ENCODE measurements around the gene TBC1D14.
A peak's percentile ranks its signal among the peaks of the same experiment; 100 is the strongest.
"Not testable (repeated sequence)": the region's sequence is repeated elsewhere in the genome, so short reads cannot be mapped to it uniquely, and the experiment has no call there.

Gene TBC1D14

DNA sequence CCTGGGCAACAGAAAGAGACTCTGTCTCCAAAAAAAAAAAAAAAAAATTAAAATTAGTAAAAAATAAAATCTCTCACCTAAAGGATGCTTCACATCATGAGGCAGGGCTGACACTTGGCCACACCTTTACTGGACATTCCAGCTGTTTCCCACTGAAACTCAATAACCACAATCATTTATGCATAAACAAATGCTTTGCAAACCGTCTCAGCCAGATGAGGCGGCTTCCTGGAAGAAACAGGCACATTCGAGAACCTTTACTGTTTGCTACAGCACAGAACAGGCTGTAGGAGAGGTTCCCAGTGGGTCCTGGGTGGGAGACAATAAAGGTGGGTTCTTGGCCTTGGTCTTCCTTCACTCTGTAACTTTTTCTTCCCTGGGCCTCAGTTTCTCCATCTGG, 10.9 kb upstream of the TBC1D14 start:
- Histone ChIP-seq H3K27me3 (replicated peaks; ENCODE audit: control insufficient read depth, insufficient read depth, low read length, poor library complexity, severe bottlenecking) (no peaks in the 10 kb centered on the region), H3K4me1 (ENCODE audit: control insufficient read depth, insufficient read depth, low read length, poor library complexity, severe bottlenecking) (peaks cover 12% of the 10 kb centered on the region), H3K4me3 (ENCODE audit: insufficient read depth, low read depth, low read length, poor library complexity, severe bottlenecking) (no peak overlapping the region), H3K36me3 (ENCODE audit: control insufficient read depth, insufficient read depth, low read length) (no peaks in the 10 kb centered on the region), H3K9me3 (ENCODE audit: control insufficient read depth, low read length) (no peaks in the 10 kb centered on the region), H3K27ac (ENCODE audit: insufficient read depth, low read length, poor library complexity, severe bottlenecking) (peak overlapping the region; percentile 57)
- DNase-seq, result no peak

DNA sequence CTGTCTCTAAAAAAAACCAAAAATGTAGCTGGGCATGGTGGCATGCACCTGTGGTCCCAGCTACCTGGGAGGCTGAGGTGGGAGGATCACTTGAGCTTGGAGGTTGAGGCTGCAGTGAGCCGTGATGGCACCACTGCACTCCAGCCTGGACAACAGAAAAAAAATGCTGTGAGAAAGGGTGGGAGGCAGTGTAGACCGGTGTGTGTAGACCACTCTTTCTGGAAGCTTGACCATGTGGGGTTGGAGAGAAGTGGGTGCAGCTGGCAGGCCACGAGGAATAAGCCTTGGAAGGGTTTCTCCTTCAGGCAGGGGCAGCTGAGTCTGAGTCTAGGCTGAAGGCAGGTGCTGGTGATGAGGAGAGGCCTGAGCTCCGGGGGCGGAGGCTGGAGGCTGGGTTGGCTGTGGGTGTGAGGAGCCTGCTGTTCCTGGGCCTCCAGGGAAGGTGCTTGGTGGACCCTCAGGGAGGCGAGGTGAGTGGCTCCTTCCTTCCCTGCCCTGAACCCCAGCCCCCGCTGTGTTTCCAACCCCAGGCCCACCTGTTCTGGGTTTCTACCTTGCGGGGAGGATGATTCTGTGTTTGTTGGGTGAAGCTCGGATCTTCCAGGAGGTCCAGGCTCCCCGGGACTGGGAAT, 9.3 kb upstream of the TBC1D14 start:
- Histone ChIP-seq H3K9me3 (ENCODE audit: control insufficient read depth, low read length) (no peaks in the 10 kb centered on the region), H3K36me3 (ENCODE audit: control insufficient read depth, insufficient read depth, low read length) (no peaks in the 10 kb centered on the region), H3K4me3 (ENCODE audit: insufficient read depth, low read depth, low read length, poor library complexity, severe bottlenecking) (no peak overlapping the region), H3K27ac (ENCODE audit: insufficient read depth, low read length, poor library complexity, severe bottlenecking) (no peak overlapping the region), H3K27me3 (replicated peaks; ENCODE audit: control insufficient read depth, insufficient read depth, low read length, poor library complexity, severe bottlenecking) (no peaks in the 10 kb centered on the region), H3K4me1 (ENCODE audit: control insufficient read depth, insufficient read depth, low read length, poor library complexity, severe bottlenecking) (peaks cover 12% of the 10 kb centered on the region)
- no peak for DNase-seq

DNA sequence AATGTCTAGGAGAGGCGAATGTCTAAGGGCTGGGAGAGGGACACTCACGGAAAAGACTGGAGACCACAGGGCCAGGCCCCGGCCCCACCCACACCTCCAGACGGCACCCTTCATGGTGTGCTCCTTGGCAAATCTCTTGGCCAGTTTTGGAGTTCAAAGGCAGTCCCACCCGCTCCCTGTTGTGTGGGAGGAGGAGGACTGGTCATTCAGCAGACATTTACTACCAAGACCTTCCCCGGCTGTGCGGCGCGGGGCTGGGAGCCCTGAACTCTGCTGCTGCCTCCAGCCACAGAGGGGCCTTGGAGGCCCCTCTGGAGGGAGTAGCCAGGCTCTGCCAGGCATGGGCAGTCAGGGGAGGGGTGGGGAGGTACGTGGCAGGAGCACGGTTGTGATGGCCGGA, 8.7 kb upstream of the TBC1D14 start:
- no peaks in the 10 kb centered on the region for H3K9me3 ChIP-seq (ENCODE audit: control insufficient read depth, low read length)
- H3K27me3 ChIP-seq (replicated peaks; ENCODE audit: control insufficient read depth, insufficient read depth, low read length, poor library complexity, severe bottlenecking), result no peaks in the 10 kb centered on the region
- H3K4me3 ChIP-seq (ENCODE audit: insufficient read depth, low read depth, low read length, poor library complexity, severe bottlenecking), result no peak overlapping the region
- no peaks in the 10 kb centered on the region for H3K36me3 ChIP-seq (ENCODE audit: control insufficient read depth, insufficient read depth, low read length)
- no peak overlapping the region for H3K27ac ChIP-seq (ENCODE audit: insufficient read depth, low read length, poor library complexity, severe bottlenecking)
- no peak for DNase-seq
- peaks cover 12% of the 10 kb centered on the region for H3K4me1 ChIP-seq (ENCODE audit: control insufficient read depth, insufficient read depth, low read length, poor library complexity, severe bottlenecking)

DNA sequence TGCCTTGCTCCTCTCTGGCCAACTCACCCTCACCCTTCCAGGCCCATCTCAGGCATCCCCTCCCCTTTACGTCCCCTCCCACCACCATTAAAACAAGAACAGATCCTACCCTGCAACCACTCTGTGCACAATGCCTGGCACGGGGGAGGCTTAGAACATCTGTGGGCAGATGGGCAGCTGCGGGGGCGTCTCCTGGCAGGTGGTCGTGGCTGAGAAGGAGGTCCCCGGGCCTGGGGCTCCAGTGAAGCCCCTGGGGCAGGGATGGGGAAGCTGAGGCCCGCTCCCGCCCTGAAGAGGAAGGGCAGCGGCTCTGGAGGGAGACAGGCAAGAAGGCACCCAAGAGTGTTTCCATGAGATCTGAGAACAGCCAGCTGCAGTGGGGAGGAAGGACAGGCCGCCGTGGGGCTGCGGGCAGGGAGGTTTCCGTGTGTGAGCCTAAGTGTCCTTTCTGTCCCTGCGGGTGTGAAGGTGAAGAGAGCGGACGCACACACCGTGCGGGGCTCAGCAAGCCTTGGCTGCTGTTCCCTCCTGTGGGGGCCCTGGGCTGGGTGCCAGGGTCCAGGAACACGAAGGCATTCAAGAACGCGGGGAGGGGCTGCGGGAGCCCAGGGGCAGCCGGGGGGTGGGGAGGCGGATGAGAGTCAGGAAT, 7.8 kb upstream of the TBC1D14 start:
- H3K27me3 ChIP-seq (replicated peaks; ENCODE audit: control insufficient read depth, insufficient read depth, low read length, poor library complexity, severe bottlenecking), result no peaks in the 10 kb centered on the region
- no peaks in the 10 kb centered on the region for H3K9me3 ChIP-seq (ENCODE audit: control insufficient read depth, low read length)
- H3K27ac ChIP-seq (ENCODE audit: insufficient read depth, low read length, poor library complexity, severe bottlenecking), result no peak overlapping the region
- no peak for DNase-seq
- no peak overlapping the region for H3K4me3 ChIP-seq (ENCODE audit: insufficient read depth, low read depth, low read length, poor library complexity, severe bottlenecking)
- peaks cover 12% of the 10 kb centered on the region for H3K4me1 ChIP-seq (ENCODE audit: control insufficient read depth, insufficient read depth, low read length, poor library complexity, severe bottlenecking)
- no peaks in the 10 kb centered on the region for H3K36me3 ChIP-seq (ENCODE audit: control insufficient read depth, insufficient read depth, low read length)

DNA sequence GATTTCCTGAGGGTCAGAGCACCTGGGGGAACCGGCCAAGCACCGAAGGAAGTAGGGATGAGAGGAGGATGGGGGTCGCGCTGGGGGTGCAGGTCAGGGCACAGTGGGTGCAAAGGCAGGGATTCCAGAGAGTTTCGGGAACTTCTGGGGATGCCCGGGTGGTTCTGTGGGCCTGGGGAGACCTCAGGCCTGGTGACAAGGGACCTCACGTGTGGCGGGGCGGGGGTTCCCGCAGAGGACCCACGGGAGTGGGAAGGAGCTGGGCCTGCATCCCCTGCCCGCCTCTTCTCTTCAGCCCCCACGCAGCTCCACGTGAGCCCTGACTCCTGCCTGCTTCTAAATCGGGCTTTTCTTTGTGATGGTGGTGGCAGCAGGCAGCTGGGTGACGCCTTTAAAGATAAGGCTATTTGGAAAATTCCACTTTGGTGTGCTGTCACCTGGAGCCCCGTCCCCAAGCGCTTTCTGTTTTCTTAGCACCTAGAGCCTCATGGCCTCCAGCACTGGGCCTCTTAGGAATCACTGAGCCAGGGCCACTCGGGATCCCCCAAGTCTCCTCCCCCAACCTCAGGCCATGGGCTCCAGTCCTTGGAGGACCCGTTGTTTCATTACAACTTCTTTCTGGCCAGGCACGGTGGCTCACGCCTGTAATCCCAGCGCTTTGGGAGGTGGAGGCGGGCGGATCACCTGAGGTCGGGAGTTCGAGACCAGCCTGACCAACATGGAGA, 7.1 kb upstream of the TBC1D14 start:
- Histone ChIP-seq H3K27me3 (replicated peaks; ENCODE audit: control insufficient read depth, insufficient read depth, low read length, poor library complexity, severe bottlenecking) (no peaks in the 10 kb centered on the region), H3K27ac (ENCODE audit: insufficient read depth, low read length, poor library complexity, severe bottlenecking) (no peak overlapping the region), H3K4me1 (ENCODE audit: control insufficient read depth, insufficient read depth, low read length, poor library complexity, severe bottlenecking) (peaks cover 12% of the 10 kb centered on the region), H3K9me3 (ENCODE audit: control insufficient read depth, low read length) (no peaks in the 10 kb centered on the region), H3K4me3 (ENCODE audit: insufficient read depth, low read depth, low read length, poor library complexity, severe bottlenecking) (no peak overlapping the region), H3K36me3 (ENCODE audit: control insufficient read depth, insufficient read depth, low read length) (no peaks in the 10 kb centered on the region)
- DNase-seq, result no peak

DNA sequence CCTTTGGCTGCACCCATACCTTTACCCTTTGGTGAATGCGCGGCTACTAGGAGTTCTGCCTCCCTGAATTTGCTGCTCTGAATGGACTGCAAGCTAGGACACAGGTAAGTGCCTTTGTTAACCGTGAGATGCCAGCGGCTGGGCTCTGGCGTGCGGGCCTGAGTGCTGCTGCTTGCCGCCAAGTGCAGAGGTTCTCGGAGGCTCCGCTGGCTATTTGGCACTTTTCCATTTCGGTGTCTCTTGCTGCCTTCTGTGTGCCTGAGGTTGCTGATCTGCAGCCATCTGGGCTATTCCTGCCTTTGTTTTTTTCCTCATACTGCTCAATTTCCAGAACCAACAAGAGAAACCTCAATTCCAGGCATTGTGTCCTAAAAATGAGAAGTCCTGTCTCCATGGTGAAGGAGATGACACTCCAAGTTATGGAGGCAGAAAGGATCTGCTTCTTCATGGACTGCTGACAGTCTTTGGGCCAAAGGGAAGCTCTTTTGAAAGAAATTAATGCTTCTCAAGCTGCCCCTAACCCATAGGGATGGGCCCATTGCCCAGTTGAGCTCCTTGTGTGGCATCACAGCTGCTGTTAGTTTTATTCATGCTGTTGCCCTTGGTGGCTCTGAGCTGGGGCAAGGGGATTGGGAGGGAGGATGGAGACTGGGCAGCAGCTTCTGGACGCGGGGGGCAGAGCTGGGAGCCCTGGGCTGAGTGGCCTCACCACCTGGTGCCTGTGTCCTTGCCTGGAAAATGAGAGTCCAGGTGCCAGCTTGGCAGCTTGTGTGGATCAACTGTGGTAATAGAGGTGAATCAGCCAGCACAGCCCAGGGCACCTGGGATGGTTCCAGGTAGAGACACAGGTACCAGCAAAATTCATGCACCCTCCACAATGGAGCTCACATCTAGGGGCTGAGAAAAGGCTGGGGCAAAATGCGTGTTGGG, 3.8 kb upstream of the TBC1D14 start:
- DNase-seq, result no peak
- no peaks in the 10 kb centered on the region for H3K27me3 ChIP-seq (replicated peaks; ENCODE audit: control insufficient read depth, insufficient read depth, low read length, poor library complexity, severe bottlenecking)
- no peaks in the 10 kb centered on the region for H3K9me3 ChIP-seq (ENCODE audit: control insufficient read depth, low read length)
- peaks cover 14% of the 10 kb centered on the region for H3K4me1 ChIP-seq (ENCODE audit: control insufficient read depth, insufficient read depth, low read length, poor library complexity, severe bottlenecking)
- no peak overlapping the region for H3K4me3 ChIP-seq (ENCODE audit: insufficient read depth, low read depth, low read length, poor library complexity, severe bottlenecking)
- H3K36me3 ChIP-seq (ENCODE audit: control insufficient read depth, insufficient read depth, low read length), result no peaks in the 10 kb centered on the region
- H3K27ac ChIP-seq (ENCODE audit: insufficient read depth, low read length, poor library complexity, severe bottlenecking), result no peak overlapping the region

DNA sequence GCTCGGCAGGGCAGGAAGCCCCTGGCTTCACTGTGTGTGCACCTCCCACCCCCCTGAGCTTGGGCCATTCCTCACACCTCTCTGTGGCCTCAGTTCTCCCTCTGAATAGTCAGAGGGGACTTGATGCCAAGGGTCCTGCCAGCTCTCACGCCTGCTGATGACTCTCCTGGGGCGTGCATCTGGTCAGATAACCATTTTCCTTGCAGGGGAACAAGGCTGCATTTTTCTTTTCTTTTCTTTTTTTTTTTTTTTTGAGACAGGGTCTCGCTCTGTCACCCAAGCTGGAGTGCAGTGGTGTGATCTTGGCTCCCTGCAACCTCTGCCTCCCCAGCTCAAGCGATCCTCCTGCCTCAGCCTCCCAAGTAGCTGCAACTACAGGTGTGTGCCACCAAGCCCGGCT, 3.1 kb upstream of the TBC1D14 start:
- not testable (repeated sequence) for H3K4me3 ChIP-seq (ENCODE audit: insufficient read depth, low read depth, low read length, poor library complexity, severe bottlenecking); DNase-seq; H3K27ac ChIP-seq (ENCODE audit: insufficient read depth, low read length, poor library complexity, severe bottlenecking); H3K36me3 ChIP-seq (ENCODE audit: control insufficient read depth, insufficient read depth, low read length); H3K9me3 ChIP-seq (ENCODE audit: control insufficient read depth, low read length); H3K27me3 ChIP-seq (replicated peaks; ENCODE audit: control insufficient read depth, insufficient read depth, low read length, poor library complexity, severe bottlenecking)
- peaks cover 21% of the 10 kb centered on the region for H3K4me1 ChIP-seq (ENCODE audit: control insufficient read depth, insufficient read depth, low read length, poor library complexity, severe bottlenecking)

DNA sequence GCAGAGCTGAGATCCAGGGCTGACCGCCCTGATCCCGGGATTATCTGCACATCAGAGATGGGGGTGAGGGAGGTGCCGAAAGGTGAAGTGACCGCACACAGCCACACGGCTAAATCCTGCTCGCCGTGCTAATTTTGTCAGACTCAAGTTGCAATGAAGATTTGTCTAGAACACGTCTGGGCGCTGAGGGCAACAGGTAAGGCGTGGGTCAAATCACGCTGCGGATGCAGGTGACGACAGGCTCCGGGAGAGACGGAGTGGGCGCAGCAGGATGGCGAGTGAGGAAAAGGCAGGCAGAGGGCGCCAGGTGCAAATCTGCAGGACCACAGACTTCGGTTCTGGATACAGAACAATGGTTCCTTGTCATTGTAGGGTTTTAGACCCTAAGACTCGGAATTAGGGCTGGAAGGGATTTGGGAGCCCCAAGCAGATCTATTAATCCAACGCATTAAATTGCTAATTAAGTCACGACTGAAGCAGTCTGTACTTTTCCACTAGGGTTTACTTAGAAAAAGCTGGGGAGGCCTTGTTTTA, 1.9 kb upstream of the TBC1D14 start:
- Histone ChIP-seq H3K9me3 (ENCODE audit: control insufficient read depth, low read length) (no peaks in the 10 kb centered on the region), H3K27ac (ENCODE audit: insufficient read depth, low read length, poor library complexity, severe bottlenecking) (no peak overlapping the region), H3K4me1 (ENCODE audit: control insufficient read depth, insufficient read depth, low read length, poor library complexity, severe bottlenecking) (peaks cover 30% of the 10 kb centered on the region), H3K36me3 (ENCODE audit: control insufficient read depth, insufficient read depth, low read length) (no peaks in the 10 kb centered on the region), H3K4me3 (ENCODE audit: insufficient read depth, low read depth, low read length, poor library complexity, severe bottlenecking) (no peak overlapping the region), H3K27me3 (replicated peaks; ENCODE audit: control insufficient read depth, insufficient read depth, low read length, poor library complexity, severe bottlenecking) (no peaks in the 10 kb centered on the region)
- DNase-seq, result no peak

DNA sequence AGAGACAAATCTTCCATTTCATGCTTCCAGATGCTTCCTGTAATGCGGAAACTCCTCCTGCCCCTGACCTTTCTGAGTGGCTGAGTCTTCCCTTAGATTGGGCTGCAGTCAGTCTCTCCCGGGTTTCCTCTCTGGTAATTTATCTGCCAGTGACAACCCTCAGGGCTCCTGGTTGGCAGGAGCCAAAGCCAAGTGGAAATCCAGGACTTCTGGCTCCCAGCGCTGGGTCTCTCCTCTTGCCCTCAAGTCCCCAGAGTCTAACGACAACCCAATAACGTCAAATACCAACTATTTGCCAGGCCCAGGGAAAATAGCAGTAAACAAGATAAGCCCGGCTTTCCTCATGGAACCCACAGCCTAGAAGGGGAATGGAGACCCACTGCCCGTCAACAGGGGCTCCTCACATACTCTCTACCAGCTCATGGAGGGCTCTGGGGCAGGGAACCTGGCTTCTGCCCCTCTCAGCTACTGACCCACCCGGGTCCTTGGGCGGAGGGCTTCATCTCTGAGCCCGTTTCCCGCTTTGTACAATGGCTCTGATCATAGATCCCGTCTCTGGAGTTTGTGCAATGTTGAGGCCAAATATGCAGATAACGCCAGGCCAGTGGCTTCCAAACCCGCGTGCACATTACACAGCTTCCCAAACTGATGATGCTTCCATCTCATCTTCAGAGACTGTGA, 1.1 kb upstream of the TBC1D14 start:
- Histone ChIP-seq H3K4me1 (ENCODE audit: control insufficient read depth, insufficient read depth, low read length, poor library complexity, severe bottlenecking) (peaks cover 30% of the 10 kb centered on the region), H3K27me3 (replicated peaks; ENCODE audit: control insufficient read depth, insufficient read depth, low read length, poor library complexity, severe bottlenecking) (no peaks in the 10 kb centered on the region), H3K27ac (ENCODE audit: insufficient read depth, low read length, poor library complexity, severe bottlenecking) (peak overlapping the region; percentile 99), H3K9me3 (ENCODE audit: control insufficient read depth, low read length) (no peaks in the 10 kb centered on the region), H3K4me3 (ENCODE audit: insufficient read depth, low read depth, low read length, poor library complexity, severe bottlenecking) (peak overlapping the region; percentile 66), H3K36me3 (ENCODE audit: control insufficient read depth, insufficient read depth, low read length) (no peaks in the 10 kb centered on the region)
- no peak for DNase-seq

Measured in effector memory CD4-positive, alpha-beta T cell (primary cell).